Superior temporal gyrus (tissue), 1 donor: Measurements from ENCODE around the gene PCDHAC2.

Experiments used
- DNase-seq: peaks from one replicate; pipeline ENCODE4 v3.0.0-alpha.2; 2016; ENCODE audit errors: extremely low spot score

The PCDHAC2 gene

GRCh38 chr5:140966293-140967225 lies at the start of gene PCDHAC2:
TSS of gene PCDHAC2 (plus strand) at chr5:140966476. CDS start at chr5:140966767, 291 bp downstream.
- DNase-seq, result peak; percentile 71

- peak; percentile 58 for DNase-seq
Measured at GRCh38 chr5:140923601-140924000, 42.7 kb upstream of the PCDHAC2 start.

- DNase-seq, result no peak
Measured at GRCh38 chr5:140925806-140926442, 40.4 kb upstream of the PCDHAC2 start, which contains the start of gene PCDHAC1. TSS of gene PCDHAC1 (plus strand) at chr5:140926299. CDS start at chr5:140926893, 594 bp downstream.

GRCh38 chr5:140926443-140927227 lies 39.6 kb upstream of the PCDHAC2 start:
- DNase-seq, result peak; percentile 82

- no peak for DNase-seq
Measured at GRCh38 chr5:140927228-140927573, 39.1 kb upstream of the PCDHAC2 start.

GRCh38 chr5:140934964-140935606 lies 31.2 kb upstream of the PCDHAC2 start:
- no peak for DNase-seq

- DNase-seq, result no peak
Measured at GRCh38 chr5:140946578-140946977, 19.7 kb upstream of the PCDHAC2 start.

- DNase-seq, result no peak
Measured at GRCh38 chr5:140951636-140952035, 14.6 kb upstream of the PCDHAC2 start.

GRCh38 chr5:140953234-140953633 lies 13.0 kb upstream of the PCDHAC2 start:
- no peak for DNase-seq

GRCh38 chr5:140962190-140962589 lies 4.1 kb upstream of the PCDHAC2 start:
- no peak for DNase-seq

- DNase-seq, result no peak
Measured at GRCh38 chr5:140964356-140964755, 1.9 kb upstream of the PCDHAC2 start.

GRCh38 chr5:140965905-140966292 lies 377 bp upstream of the PCDHAC2 start:
- peak; percentile 68 for DNase-seq

- no peak for DNase-seq
Measured at GRCh38 chr5:140967226-140967893, 1.1 kb downstream of the PCDHAC2 start.

- no peak for DNase-seq
Measured at GRCh38 chr5:140969880-140970279, 3.6 kb downstream of the PCDHAC2 start.

- DNase-seq, result no peak
Measured at GRCh38 chr5:140973550-140973949, 7.3 kb downstream of the PCDHAC2 start.

- DNase-seq, result peak; percentile 60
Measured at GRCh38 chr5:140977003-140977402, 10.7 kb downstream of the PCDHAC2 start.

- DNase-seq, result no peak
Measured at GRCh38 chr5:140978260-140978659, 12.0 kb downstream of the PCDHAC2 start.

GRCh38 chr5:140978983-140979382 lies 12.7 kb downstream of the PCDHAC2 start:
- no peak for DNase-seq

- DNase-seq, result no peak
Measured at GRCh38 chr5:140982083-140982716, 15.9 kb downstream of the PCDHAC2 start.

GRCh38 chr5:140986117-140986521 lies 19.8 kb downstream of the PCDHAC2 start:
- DNase-seq, result no peak

- DNase-seq, result no peak
Measured at GRCh38 chr5:140988100-140988499, 21.8 kb downstream of the PCDHAC2 start.
